ENCODE data around the gene TSPEAR.

The TSPEAR gene

GRCh38 chr21:44471341-44471740 is 240.0 kb downstream of the TSPEAR start:
- no peak for DNase-seq (ENCODE audit: low read depth)
- H3K4me3 ChIP-seq (ENCODE audit: control insufficient read depth, low read depth, low read length), result no peak overlapping the region
- TF ChIP-seq, protein P1, sequence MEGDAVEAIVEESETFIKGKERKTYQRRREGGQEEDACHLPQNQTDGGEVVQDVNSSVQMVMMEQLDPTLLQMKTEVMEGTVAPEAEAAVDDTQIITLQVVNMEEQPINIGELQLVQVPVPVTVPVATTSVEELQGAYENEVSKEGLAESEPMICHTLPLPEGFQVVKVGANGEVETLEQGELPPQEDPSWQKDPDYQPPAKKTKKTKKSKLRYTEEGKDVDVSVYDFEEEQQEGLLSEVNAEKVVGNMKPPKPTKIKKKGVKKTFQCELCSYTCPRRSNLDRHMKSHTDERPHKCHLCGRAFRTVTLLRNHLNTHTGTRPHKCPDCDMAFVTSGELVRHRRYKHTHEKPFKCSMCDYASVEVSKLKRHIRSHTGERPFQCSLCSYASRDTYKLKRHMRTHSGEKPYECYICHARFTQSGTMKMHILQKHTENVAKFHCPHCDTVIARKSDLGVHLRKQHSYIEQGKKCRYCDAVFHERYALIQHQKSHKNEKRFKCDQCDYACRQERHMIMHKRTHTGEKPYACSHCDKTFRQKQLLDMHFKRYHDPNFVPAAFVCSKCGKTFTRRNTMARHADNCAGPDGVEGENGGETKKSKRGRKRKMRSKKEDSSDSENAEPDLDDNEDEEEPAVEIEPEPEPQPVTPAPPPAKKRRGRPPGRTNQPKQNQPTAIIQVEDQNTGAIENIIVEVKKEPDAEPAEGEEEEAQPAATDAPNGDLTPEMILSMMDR (IDR thresholded peaks at IDR 0.05; ENCODE audit: control insufficient read depth, insufficient read depth, low read depth, low read length, missing control alignments), result no peak

DNA sequence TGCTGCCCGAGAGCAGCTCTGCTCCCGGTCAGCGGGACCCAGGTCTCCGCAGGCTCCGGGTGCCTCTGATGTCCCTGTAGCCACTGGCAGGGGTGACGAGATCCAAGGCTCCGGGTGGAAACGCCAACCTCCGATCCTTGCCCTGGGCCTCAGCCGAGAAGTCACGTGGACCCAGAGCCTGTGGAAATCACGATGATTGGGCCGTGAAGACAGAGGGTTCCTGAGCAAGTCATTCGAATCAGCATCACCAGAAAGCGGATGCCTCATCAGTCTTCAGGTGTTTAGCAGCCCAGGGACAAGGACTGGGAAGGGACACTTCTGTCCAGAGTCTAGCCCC is 243.5 kb downstream of the TSPEAR start:
- no peak overlapping the region for H3K4me3 ChIP-seq (ENCODE audit: control insufficient read depth, low read depth, low read length)
- TF ChIP-seq, protein P1 (IDR thresholded peaks at IDR 0.05; ENCODE audit: control insufficient read depth, insufficient read depth, low read depth, low read length, missing control alignments), result no peak
- DNase-seq (ENCODE audit: low read depth), result no peak

GRCh38 chr21:44466996-44467858 is 244.1 kb downstream of the TSPEAR start:
- DNase-seq (ENCODE audit: low read depth), result no peak
- TF ChIP-seq, protein P1 (IDR thresholded peaks at IDR 0.05; ENCODE audit: control insufficient read depth, insufficient read depth, low read depth, low read length, missing control alignments), result no peak
- H3K4me3 ChIP-seq (ENCODE audit: control insufficient read depth, low read depth, low read length), result no peak overlapping the region

DNA sequence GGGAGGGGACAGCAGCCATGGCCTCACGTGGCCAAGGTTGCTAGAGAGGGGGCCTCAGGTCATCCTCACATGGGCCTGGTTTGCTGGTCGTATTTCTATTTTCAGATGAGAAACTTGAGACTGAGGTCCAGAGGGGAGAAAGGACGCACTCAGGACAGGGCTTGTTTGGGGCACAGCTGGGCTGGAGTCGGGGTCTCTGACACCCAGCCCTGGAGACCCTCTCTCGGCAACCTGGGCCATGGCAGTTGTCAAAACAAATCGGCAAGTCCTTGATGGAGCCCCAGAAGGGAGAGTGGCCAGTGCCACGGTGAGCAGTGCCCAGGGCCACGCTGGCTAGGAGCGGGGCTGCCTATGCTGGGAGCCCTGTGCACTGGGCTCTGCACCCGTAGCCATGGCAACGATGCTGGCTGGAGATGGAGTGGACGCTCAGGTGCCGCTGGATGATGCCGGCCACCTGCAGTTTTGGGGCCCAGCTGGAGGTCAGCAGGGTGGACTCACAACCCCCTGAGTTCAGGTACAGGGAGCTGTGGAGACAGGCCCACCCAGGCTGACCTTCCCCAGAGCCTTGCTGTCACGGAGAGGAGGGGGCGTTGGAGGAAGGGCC is 244.9 kb downstream of the TSPEAR start:
- DNase-seq (ENCODE audit: low read depth), result no peak
- TF ChIP-seq, protein P1 (IDR thresholded peaks at IDR 0.05; ENCODE audit: control insufficient read depth, insufficient read depth, low read depth, low read length, missing control alignments), result no peak
- H3K4me3 ChIP-seq (ENCODE audit: control insufficient read depth, low read depth, low read length), result no peak overlapping the region

DNA sequence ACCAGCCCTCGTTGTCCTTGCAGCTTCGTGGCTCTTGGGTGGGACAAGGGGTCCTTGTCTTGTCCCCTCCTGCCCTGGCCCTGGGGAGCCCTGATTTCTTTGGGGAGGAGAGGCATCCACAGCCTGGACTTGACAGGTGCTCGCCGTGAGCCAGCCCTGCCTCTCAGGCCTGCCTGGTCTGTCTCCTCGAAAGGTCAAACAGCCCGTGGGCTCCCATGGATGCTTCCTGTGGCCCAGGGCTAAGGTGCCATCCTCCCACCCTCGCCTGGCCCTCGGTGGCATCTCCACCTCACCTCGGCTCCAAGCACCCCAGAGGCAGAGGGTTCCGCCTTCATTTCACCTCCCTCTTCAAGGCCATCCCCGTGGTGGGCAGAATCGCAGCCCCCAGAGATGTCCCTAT is 247.0 kb downstream of the TSPEAR start:
- H3K4me3 ChIP-seq (ENCODE audit: control insufficient read depth, low read depth, low read length), result no peak overlapping the region
- TF ChIP-seq, protein P1 (IDR thresholded peaks at IDR 0.05; ENCODE audit: control insufficient read depth, insufficient read depth, low read depth, low read length, missing control alignments), result no peak
- no peak for DNase-seq (ENCODE audit: low read depth)

GRCh38 chr21:44463724-44464123 is 247.6 kb downstream of the TSPEAR start:
- TF ChIP-seq, protein P1 (IDR thresholded peaks at IDR 0.05; ENCODE audit: control insufficient read depth, insufficient read depth, low read depth, low read length, missing control alignments), result no peak
- no peak for DNase-seq (ENCODE audit: low read depth)

More at GRCh38 chr21:44463724-44464123, 247.6 kb downstream of the TSPEAR start:
- H3K4me3 ChIP-seq (ENCODE audit: control insufficient read depth, low read depth, low read length), result no peak overlapping the region
